HepG2 (cell line): Measurements from ENCODE around the gene FBXL2. TPM values are rescaled to one million over a fixed set of nuclear protein-coding genes. Genes with fewer than 3 reads are reported as not detected.

ENCODE experiments used
- ATAC-seq: fragments of 200-7000 bp; cut with Tn5 transposase; 3 replicates; pipeline ENCODE4 v1.9.1; 2020; ENCODE audit warnings: mild to moderate bottlenecking, moderate library complexity
- BruUV-seq: library from RNA; stranded (reverse); fragments of 400-500 nt; replicated peaks from 2 replicates; lab custom pipeline; 2021; lab: Mats Ljungman, UMichigan
- CTCF ChIA-PET: fragments of 300-600 bp; formaldehyde crosslinking; extraction: SDS; loops from one replicate; lab custom pipeline; 2021; ENCODE audit warnings: low total read pairs, inconsistent platforms, low intra/inter-chr PET ratio; lab: Yijun Ruan, JAX
- POLR2A ChIA-PET: fragments of 350-600 bp; sonication (Branson Sonifier 250); formaldehyde crosslinking; loops from one replicate; lab custom pipeline; 2020; ENCODE audit warnings: antibody characterized with exemption, inconsistent platforms; lab: Yijun Ruan, JAX
- DNase-seq: peaks from one replicate; pipeline ENCODE4 v3.0.0-alpha.2; 2015; ENCODE audit warnings: low spot score
- FAIRE-seq: peaks from 3 replicates; lab custom pipeline; 2011; peaks lifted over from hg19 to GRCh38; lab: Jason Lieb, UNC
- H2AFZ ChIP-seq: one replicate; pipeline ENCODE4 v1.6.1; 2011; ENCODE audit warnings: low read length, inconsistent platforms
- H3K27ac ChIP-seq: fragments of 300-600 bp; 3 replicates; pipeline ENCODE4 v1.8.0; 2011; ENCODE audit warnings: mixed run types, mild to moderate bottlenecking, mixed read lengths, low read length, inconsistent platforms; ENCODE audit not compliant: insufficient read depth; ENCODE audit errors: extremely low read length
- H3K27me3 ChIP-seq, 2 experiments: fragments of 200-600 bp in 1 of 2; 2 replicates in 1 of 2; 3 replicates in 1 of 2; pipeline versions ENCODE4 v1.6.0 to v1.8.0; 2011; ENCODE audit warnings: low read length in 2 of 2, mild to moderate bottlenecking in 2 of 2, moderate library complexity in 2 of 2, inconsistent platforms in 1 of 2; ENCODE audit not compliant: insufficient read depth in 2 of 2, control insufficient read depth in 1 of 2
- H3K36me3 ChIP-seq, 2 experiments: fragments of 200-600 bp in 1 of 2; replicated peaks in 1 of 2; 2 replicates in 1 of 2; 3 replicates in 1 of 2; pipeline versions ENCODE4 v1.5.1 to v1.8.0; 2011; ENCODE audit warnings: low read length in 2 of 2, inconsistent platforms in 1 of 2; ENCODE audit not compliant: insufficient read depth in 2 of 2, control insufficient read depth in 1 of 2
- H3K4me1 ChIP-seq: 2 replicates; pipeline ENCODE4 v1.5.1; 2012; ENCODE audit warnings: low read length, inconsistent platforms; ENCODE audit not compliant: insufficient read depth
- H3K4me2 ChIP-seq: 2 replicates; pipeline ENCODE4 v1.6.0; 2011; ENCODE audit warnings: low read depth, low read length, inconsistent platforms
- H3K4me3 ChIP-seq, 3 experiments: fragments of 200-600 bp in 1 of 3; sonication (generic), shearing (Covaris generic) in 1 of 3; replicated peaks in 1 of 3; 2 replicates each; pipeline ENCODE4 v1.5.1; 2011 to 2016; ENCODE audit warnings: low read length in 3 of 3, inconsistent platforms in 2 of 3, low read depth in 2 of 3, mild to moderate bottlenecking in 2 of 3, control low read depth in 1 of 3, mixed read lengths in 1 of 3; ENCODE audit not compliant: insufficient read depth in 1 of 3
- H3K79me2 ChIP-seq: one replicate; pipeline ENCODE4 v1.6.1; 2011; ENCODE audit warnings: low read length, inconsistent platforms; ENCODE audit not compliant: insufficient read depth
- H3K9ac ChIP-seq: 2 replicates; pipeline ENCODE4 v1.6.0; 2011; ENCODE audit warnings: mild to moderate bottlenecking, low read depth, low read length, inconsistent platforms; ENCODE audit not compliant: insufficient read depth
- H3K9me3 ChIP-seq: 2 replicates; pipeline ENCODE4 v1.5.1; 2012; ENCODE audit warnings: mild to moderate bottlenecking, low read length
- H4K20me1 ChIP-seq: 2 replicates; pipeline ENCODE4 v1.6.0; 2011; ENCODE audit warnings: inconsistent platforms, mild to moderate bottlenecking, low read length, moderate library complexity; ENCODE audit not compliant: insufficient read depth
- HOXA9 ChIP-seq: sonication (generic); formaldehyde crosslinking; IDR thresholded peaks from 2 replicates; pipeline ENCODE4 v1.8.1; 2022; ENCODE audit warnings: missing genetic modification reagents, mild to moderate bottlenecking, moderate library complexity, borderline replicate concordance
- PPARG ChIP-seq: conservative IDR thresholded peaks from 2 replicates; pipeline ENCODE4 v1.6.1; 2016; ENCODE audit warnings: missing biosample characterization, missing genetic modification reagents
- RAD51 ChIP-seq: fragments of 450-650 bp; IDR thresholded peaks from 2 replicates; pipeline ENCODE4 v1.6.1; 2016; ENCODE audit warnings: borderline replicate concordance
- SALL1 ChIP-seq: sonication (generic); formaldehyde crosslinking; IDR thresholded peaks from 2 replicates; pipeline ENCODE4 v1.8.0; 2022; ENCODE audit warnings: mild to moderate bottlenecking, missing genetic modification reagents
- USF2 ChIP-seq, 2 experiments: sonication (generic) in 1 of 2; formaldehyde crosslinking in 1 of 2; IDR thresholded peaks; 2 replicates each; pipeline versions ENCODE4 v1.5.1 to v1.6.1; 2011 to 2020; ENCODE audit warnings: borderline replicate concordance in 1 of 2, low read depth in 1 of 2, low read length in 1 of 2, mild to moderate bottlenecking in 1 of 2, missing genetic modification reagents in 1 of 2, moderate library complexity in 1 of 2
- WGBS: methylation state at CpG from one replicate; pipeline ENCODE4 v1.1.6; 2017; ENCODE audit warnings: low lambda C conversion rate; 5-methylcytosine and 5-hydroxymethylcytosine counted together
- in situ Hi-C: cut with HindIII; loops from 2 replicates; pipeline ENCODE4 v1.10.0; 2017; ENCODE audit warnings: low pct_unique_long_range_greater_than_20kb; ENCODE audit not compliant: extremely low pct_ligation_motif_present
- intact Hi-C: fragments of 100-400 bp; cut with micrococcal nuclease; formaldehyde crosslinking; loops from one replicate; pipeline ENCODE4 v1.10.0; 2022; ENCODE audit not compliant: unreplicated experiment
- polyA plus RNA-seq, 8 experiments: library from polyadenylated mRNA; depleted of rRNA in 3 of 8; stranded (reverse) in 7 of 8; unstranded in 1 of 8; fragments of >200 nt; fragmentation: Illumina TruSeq in 4 of 8; extraction: Trizol in 4 of 8; gene quantifications; 2 replicates each; pipeline versions ENCODE4 v1.2.1 to v1.2.3, GENCODE V29; 2011 to 2016; ENCODE audit warnings: low read depth in 4 of 8, missing spikeins in 1 of 8, mixed read lengths in 1 of 8; ENCODE audit not compliant: insufficient read depth in 1 of 8
- total RNA-seq, 5 experiments: library from RNA; depleted of rRNA; stranded (reverse); fragments of >200 nt; fragmentation: Illumina TruSeq; extraction: Trizol; gene quantifications; 2 replicates each; pipeline ENCODE4 v1.2.3, GENCODE V29; 2016; ENCODE audit warnings: low read depth in 1 of 5

The FBXL2 gene
- total and polyA plus RNA-seq, 2 of the 13 experiments (the other 11 are each of a cell fraction or from before 2014, with no cell fraction given), result 1.8 to 5.0 TPM

GRCh38 chr3:33229947-33230346 lies 47.3 kb upstream of the FBXL2 start:
- peaks cover 0 to 7% of the 10 kb centered on the region in 2 experiments; a peak in 1 of 5 replicates for H3K27me3 ChIP-seq
- no peak overlapping the region for H3K4me3 ChIP-seq
- POLR2A ChIA-PET, result no interaction called here
- WGBS, result under 1% methylated on average over 5 of the region's 5 CpGs
- H2AFZ ChIP-seq, result no peak overlapping the region
- no peak for ATAC-seq
- BruUV-seq, result no TSS peak
- no peaks in the 10 kb centered on the region for H3K36me3 ChIP-seq
- peaks cover 8% of the 10 kb centered on the region; the same call in 1 of the 2 replicates for H3K4me1 ChIP-seq
- TF ChIP-seq RAD51, result peak; percentile 80; the same call in 1 of the 2 replicates
- TF ChIP-seq SALL1 (CRISPR knock-in tag), result no peak
- TF ChIP-seq HOXA9 (CRISPR knock-in tag), result no peak
- peak; percentile 76 for TF ChIP-seq USF2 (IDR thresholded peaks at IDR 0.05; ENCODE audit: low read depth, low read length)
- TF ChIP-seq USF2 (CRISPR knock-in tag; IDR thresholded peaks at IDR 0.05; ENCODE audit: borderline replicate concordance), result no peak
- TF ChIP-seq PPARG (CRISPR knock-in tag), result no peak
- H3K4me2 ChIP-seq, result no peak overlapping the region
- CTCF ChIA-PET, result no interaction called here
- no peaks in the 10 kb centered on the region for H4K20me1 ChIP-seq
- H3K27ac ChIP-seq, result no peak overlapping the region
- H3K9ac ChIP-seq, result no peak overlapping the region
- in situ Hi-C loops, result no loop called here
- no peaks in the 10 kb centered on the region for H3K79me2 ChIP-seq
- H3K9me3 ChIP-seq, result no peaks in the 10 kb centered on the region
- no peak for FAIRE-seq
- intact Hi-C loops, result no loop called here
- no peak for DNase-seq
